Fibroblast of the aortic adventitia (primary cell): ENCODE measurements around the gene EXOC6B. TPM values are rescaled to one million over a fixed set of nuclear protein-coding genes. Genes with fewer than 3 reads are reported as not detected.
"Not testable (repeated sequence)": the region's sequence is repeated elsewhere in the genome, so short reads cannot be mapped to it uniquely, and the experiment has no call there.

Source experiments
- DNase-seq: peaks from one replicate; pipeline ENCODE4 v3.0.0-alpha.2; 2010; ENCODE audit warnings: low read depth
- H3K4me3 ChIP-seq: 2 replicates; pipeline ENCODE4 v1.5.1; 2011; ENCODE audit warnings: low read depth, mild to moderate bottlenecking, control low read depth, low read length, moderate library complexity
- total RNA-seq: library from RNA; depleted of rRNA; stranded (reverse); fragments of >200 nt; gene quantifications from 2 replicates; pipeline ENCODE4 v1.2.3, GENCODE V29; 2012; ENCODE audit warnings: low replicate concordance
- TF ChIP-seq, protein P1 (sequence below): IDR thresholded peaks from 2 replicates; pipeline ENCODE4 v1.5.1; 2011; ENCODE audit warnings: mild to moderate bottlenecking, low read length, control low read depth, inconsistent platforms; ENCODE audit not compliant: insufficient read depth

Gene EXOC6B
- total RNA-seq, 1 donor: 30.2 TPM

DNA sequence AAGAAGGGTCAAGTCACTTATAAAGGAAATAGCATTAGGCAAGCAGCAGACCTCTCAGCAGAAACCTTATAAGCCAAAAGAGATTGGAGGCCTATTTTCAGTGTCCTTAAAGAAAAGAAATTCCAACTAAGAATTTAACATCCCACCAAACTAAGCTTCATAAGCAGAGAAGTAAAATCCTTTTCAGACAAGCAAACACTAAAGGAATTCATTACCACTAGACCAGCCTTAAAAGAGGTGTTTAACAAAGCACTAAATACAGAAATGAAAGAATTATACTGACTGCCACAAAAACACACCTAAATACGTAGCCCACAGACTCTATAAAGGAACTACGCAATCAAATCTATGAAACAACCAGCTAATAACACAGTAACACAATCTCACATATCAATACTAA is 160.4 kb downstream of the EXOC6B start:
- TF ChIP-seq, protein P1, sequence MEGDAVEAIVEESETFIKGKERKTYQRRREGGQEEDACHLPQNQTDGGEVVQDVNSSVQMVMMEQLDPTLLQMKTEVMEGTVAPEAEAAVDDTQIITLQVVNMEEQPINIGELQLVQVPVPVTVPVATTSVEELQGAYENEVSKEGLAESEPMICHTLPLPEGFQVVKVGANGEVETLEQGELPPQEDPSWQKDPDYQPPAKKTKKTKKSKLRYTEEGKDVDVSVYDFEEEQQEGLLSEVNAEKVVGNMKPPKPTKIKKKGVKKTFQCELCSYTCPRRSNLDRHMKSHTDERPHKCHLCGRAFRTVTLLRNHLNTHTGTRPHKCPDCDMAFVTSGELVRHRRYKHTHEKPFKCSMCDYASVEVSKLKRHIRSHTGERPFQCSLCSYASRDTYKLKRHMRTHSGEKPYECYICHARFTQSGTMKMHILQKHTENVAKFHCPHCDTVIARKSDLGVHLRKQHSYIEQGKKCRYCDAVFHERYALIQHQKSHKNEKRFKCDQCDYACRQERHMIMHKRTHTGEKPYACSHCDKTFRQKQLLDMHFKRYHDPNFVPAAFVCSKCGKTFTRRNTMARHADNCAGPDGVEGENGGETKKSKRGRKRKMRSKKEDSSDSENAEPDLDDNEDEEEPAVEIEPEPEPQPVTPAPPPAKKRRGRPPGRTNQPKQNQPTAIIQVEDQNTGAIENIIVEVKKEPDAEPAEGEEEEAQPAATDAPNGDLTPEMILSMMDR: no peak
- H3K4me3 ChIP-seq: no peak overlapping the region
- DNase-seq: no peak

DNA sequence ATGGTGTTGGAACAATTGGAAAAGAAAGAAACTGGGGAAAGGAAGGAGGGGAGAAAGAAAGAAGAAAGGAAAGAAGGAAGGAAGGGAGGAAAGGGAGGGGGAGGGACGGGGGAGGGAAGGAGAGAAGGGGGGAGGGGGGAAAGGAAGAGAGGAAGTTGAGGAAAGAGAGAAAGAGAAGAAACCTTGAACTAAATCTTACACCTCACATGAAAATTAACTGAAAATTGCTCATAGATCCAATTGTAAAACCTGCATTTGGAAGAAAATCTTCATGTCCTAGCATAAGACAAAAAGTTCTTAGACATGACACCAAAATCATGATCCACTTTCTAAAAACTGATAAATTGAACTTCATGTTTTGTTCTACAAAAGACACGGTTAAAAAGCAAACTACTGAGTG is 163.8 kb downstream of the EXOC6B start:
- TF ChIP-seq, protein P1: no peak
- no peak for DNase-seq
- no peak overlapping the region for H3K4me3 ChIP-seq

DNA sequence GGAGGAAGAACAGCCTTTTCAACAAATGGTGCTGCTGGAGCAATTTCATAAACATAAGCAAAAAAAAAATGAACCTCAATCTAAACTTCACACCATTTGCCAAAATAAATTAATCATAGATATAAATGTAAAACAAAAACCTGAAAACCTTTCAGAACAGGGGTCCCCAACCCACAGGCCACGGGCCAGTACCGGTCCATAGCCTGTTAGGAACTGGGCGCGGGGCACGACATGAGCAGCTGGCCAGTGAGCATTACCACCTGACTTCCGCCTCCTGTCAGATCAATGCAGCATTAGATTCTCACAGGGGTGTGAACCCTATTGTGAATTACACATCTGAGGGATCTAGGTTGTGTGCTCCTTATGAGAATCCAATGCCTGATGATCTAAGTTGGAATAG is 176.0 kb downstream of the EXOC6B start:
- TF ChIP-seq, protein P1: no peak

DNA sequence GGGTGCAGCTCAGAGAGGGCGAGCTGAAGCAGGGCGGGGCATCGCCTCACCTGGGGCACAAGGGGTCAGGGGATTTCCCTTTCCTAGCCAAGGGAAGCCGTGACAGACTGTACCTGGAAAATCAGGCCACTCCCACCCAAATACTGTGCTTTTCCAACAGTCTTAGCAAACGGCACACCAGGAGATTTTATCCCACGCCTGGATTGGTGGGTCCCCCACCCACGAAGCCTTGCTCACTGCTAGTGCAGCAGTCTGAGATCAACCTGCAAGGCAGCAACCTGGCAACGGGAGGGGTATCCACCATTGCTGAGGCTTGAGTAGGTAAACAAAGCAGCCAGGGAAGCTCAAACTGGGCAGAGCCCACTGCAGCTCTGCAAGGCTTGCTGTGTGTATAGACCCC is 184.6 kb downstream of the EXOC6B start:
- not testable (repeated sequence) for DNase-seq, H3K4me3 ChIP-seq

More for the DNA sequence above, 176.0 kb downstream of the EXOC6B start:
- H3K4me3 ChIP-seq: no peak overlapping the region
- DNase-seq: no peak

DNA sequence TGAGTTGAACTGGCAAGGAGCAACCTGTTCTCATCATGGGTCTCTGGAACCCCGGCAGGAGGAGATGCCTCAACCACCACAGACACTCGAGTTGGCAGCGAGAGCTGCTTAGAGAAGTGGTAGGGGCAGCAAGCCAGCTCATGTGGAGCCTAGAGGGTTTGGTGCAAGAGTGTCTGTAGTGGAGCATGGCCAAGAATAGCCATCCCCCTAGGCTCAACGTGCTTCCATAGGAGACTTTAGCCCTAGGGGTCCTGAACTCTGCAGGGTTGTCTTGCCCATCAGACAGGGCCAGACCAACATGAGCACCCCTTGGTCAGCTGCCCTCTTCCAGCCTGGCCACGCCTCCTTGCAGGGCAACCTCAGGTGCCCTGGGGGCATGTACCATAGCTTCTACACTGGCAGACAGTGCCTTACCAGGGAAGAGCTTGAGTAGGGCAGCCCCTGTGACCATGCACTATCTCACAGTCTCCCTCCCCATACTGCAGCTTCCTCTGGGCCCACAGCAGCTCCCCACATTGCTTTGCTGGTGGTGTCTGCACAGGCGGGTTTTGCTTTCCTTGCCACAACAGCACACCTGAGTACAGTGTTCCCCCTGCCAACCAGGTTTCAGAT is 187.1 kb downstream of the EXOC6B start:
- TF ChIP-seq, protein P1: no peak
- DNase-seq: no peak
- H3K4me3 ChIP-seq: no peak overlapping the region

DNA sequence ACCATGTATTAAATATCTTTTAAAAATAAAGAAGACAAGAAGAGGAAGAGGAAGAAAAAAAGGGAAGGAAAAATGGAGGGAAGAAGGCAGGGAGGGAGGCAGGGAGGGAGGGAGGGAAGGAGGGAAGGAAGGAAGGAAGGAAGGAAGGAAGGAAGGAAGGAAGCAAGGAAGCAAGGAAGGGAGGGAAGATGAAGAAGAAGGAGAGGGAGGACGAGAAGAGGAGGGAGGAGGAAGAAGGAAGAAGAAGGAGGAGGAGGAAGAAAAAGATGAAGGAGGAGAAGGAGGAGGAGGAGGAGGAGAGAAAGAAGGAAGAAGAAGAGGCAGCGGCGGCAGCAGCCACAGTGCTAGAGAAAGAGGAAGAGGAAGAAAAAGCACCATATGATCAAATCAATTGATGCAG is 189.6 kb downstream of the EXOC6B start:
- DNase-seq: no peak
- TF ChIP-seq, protein P1: no peak
- H3K4me3 ChIP-seq: no peak overlapping the region

DNA sequence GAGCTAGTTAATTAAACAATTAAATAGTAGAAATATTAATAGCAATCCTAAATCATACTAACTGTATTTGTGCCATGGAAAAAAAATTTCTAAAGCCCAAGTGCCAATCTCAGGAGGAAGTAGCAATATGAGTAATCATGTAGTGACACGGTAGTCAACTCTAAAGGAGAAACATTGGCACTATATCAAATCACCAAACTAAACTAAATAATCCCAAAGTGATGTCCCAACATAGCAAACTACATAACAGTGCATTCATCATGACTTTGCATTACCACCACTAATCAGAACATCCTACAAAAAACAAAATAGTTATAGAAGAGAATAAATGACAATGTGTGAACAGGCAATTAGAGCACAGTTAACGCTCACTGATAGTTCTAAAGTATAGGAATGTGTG is 195.1 kb downstream of the EXOC6B start:
- H3K4me3 ChIP-seq: no peak overlapping the region
- DNase-seq: peak; percentile 48
- TF ChIP-seq, protein P1: no peak
